HS-27A (cell line): ENCODE measurements around the gene GSDME.
A peak's percentile ranks its signal among the peaks of the same experiment; 100 is the strongest.
"Not testable (repeated sequence)": the region's sequence is repeated elsewhere in the genome, so short reads cannot be mapped to it uniquely, and the experiment has no call there.

Experiments
- DNase-seq: peaks from one replicate; pipeline ENCODE4 v3.0.0-alpha.2; 2012; ENCODE audit warnings: low read depth, missing footprints

The GSDME gene

GRCh38 chr7:24741679-24742505 is 15.4 kb downstream of the GSDME start:
- peak; percentile 82 for DNase-seq

GRCh38 chr7:24740871-24741270 is 16.4 kb downstream of the GSDME start:
- DNase-seq: no peak

GRCh38 chr7:24739306-24739705 is 18.0 kb downstream of the GSDME start:
- DNase-seq: no peak

DNA sequence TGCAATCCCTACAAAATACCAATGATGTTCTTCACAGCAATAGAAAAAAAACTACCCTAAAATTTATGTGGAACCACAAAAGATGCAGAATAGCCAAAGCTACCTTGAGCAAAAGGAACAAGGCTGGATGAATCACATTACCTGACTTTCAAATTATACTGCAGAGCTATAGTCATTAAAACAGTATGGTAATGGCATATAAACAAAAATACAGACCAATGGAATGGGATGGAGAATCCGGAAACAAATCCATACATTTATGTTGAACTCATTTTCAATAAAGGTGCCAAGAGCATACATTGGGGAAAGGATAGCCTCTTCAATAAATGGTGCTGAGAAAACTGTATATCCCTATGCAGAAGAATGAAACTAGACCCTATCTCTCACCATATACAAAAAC is 18.7 kb downstream of the GSDME start:
- no peak for DNase-seq

- no peak for DNase-seq
Measured at GRCh38 chr7:24737281-24737680, 20.0 kb downstream of the GSDME start.

DNA sequence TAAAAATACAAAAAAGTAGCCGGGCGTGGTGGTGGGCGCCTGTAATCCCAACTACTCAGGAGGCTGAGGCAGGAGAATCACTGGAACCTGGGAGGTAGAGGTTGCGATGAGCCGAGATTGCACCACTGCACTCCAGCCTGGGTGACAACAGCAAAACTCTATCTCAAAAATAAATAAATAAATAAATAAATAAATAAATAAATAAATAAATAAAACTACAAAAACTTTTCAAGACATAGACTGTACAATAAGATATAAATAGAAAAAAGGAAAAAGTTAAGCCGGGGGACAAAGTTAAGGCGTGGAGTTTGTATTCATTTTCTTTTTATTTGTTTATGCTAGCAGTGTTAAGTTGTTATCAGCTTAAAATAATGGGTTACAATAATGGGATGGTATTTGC is 21.7 kb downstream of the GSDME start:
- DNase-seq: not testable (repeated sequence)

DNA sequence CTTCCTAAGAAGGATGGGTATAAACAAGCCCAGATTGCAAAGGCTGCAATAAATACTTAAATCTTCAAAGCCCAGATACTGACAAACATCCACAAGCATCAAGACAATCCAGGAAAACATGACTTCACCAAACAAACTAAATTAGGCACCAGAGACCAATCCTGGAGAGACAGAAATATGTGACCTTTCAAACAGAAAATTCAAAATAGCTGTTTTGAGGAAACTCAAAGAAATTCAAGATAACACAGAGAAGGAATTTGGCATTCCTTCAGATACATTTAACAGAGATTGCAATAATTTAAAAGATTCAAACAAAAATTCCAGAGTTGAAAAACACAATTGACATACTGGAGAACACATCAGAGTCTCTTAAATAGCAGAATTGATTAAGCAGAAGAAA is 23.0 kb downstream of the GSDME start:
- no peak for DNase-seq

GRCh38 chr7:24733414-24734060 is 23.7 kb downstream of the GSDME start:
- no peak for DNase-seq

DNA sequence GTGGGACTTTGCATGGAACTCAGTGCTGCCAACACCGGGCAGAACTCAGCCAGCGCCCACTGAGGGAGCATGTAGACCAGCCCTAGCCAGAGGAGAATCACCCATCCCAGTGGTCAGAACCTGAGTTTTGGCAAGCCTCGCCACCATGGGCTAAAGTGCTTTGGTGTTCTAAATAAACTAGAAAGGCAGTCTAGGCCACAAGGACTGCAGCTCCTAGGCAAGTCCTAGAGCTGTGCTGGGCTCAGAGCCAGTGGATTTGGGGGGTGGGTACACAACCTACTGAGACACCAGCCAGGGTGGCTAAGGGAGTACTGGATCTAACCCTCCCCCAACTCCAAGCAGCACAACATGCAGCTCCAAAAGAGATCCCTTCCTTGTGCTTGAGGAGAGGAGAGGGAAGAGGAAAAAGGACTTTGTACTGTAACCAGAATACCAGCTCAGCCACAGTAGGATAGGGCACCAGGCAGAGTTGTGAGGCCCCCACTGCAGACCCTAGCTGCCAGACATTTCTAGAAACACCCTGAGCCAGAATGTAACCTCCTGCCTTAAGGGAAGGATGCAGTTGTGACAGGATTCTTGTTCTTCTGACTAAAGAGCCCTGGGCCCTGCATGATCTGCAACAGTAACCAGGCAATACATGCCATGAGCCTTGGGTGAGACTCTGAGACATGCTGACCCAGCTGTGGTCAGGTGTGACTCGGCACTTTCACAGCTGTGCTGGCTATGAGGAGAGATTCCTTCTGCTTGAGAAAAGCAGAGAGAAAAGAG is 24.4 kb downstream of the GSDME start:
- DNase-seq: no peak

DNA sequence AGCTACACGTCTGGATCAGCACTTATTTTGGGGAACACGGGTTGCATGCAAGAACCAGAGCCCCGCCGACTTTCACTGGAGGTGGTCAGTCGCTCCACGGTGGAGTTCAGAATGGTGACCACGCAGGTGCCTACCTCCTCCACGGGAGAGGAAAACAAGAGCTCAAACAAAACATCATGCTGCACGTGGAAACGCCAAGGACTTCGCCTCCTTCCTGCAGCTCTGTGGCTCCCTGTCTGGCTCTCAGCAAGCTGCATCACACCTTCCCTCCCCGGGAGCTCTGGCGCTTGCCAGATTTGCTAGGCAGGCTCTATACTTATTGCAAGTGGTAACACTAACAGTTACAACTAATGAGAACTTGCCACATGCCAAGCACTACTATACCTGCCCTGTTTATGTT is 26.0 kb downstream of the GSDME start:
- DNase-seq: no peak

DNA sequence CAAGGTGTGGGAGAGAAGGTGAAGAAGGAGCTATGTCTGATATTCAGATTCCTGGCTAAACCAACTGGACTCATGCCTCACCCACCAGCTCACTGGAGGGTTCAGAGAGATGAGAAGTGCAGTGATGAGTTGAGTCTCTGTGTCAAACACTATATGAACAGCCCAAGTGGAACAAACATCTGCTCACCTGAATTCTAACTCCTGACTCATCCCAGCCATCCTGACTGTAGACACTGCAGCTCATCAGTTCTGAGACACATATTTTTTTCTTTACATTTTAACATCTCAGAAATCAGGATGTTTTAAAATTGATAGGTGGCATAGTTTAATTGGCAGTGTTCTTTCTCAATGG is 27.3 kb downstream of the GSDME start:
- no peak for DNase-seq

DNA sequence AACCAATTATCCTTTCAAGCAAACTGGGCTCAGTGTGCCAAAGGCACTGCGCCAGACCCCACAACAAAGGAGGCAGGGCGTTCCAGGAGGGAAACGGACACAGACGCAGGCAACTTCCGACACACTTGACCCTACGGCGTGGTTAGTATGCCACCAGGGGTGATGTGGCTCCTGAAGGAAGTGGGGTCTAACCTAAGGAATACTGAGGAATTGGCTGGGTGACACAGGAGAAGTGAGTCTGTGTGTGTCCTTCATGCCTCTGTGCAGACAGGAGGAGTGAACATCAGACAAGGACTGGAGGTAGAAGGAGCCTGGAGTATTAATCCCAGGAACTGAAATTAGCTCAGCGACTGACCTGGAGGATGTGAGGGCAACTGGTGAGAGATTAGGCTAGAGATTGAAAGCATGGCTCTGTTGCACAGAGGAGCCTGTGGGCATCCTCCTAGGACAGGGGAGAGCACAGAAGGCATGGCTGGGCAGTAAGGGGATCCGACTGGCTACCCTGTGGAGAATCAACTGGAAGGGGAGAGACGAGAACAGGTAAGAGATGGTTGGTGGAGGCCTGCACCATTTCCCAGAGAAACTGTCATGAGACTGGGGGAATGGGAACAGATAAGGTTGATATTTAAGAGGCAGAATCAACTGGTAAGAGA is 27.8 kb downstream of the GSDME start:
- no peak for DNase-seq

DNA sequence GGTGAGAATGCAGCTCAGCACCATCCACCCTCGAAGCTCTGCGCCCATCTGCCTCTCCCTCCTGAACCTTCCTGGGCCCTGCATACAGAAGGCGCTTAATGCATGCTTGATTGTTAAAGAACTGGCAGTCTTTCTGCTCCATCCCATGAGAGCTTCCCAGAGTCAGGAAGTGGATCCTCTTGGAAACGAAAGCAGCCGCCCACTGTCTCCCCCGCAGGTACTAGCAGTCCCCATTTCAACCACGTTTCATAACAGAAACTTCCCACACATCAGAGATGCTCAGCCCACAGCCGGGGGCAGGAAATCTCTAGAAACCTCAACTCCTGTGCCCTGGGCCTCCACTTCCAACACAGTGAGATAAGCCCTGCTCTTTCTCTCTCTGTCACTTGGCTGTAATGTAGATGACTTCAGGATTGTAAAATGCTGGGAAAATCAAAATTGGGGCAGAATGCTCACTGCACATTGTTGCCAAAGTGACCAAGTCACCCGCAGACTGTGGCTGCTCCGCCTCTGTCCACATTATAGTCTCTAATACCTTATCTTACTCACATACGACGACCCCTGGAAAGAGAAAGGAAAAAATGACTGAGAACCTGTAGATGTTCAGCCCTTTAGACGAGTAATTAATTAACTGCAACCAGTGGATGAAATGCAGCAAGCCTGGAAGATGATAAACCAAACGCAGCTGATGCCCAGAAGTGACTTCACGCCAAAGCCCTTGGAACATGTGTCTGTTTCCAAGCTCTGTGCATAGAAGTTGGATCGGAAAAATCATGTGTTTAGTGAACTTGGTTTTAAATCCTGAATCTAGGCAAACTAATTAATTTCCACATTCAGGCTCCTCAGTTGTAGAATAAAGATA is 28.5 kb downstream of the GSDME start:
- no peak for DNase-seq

DNA sequence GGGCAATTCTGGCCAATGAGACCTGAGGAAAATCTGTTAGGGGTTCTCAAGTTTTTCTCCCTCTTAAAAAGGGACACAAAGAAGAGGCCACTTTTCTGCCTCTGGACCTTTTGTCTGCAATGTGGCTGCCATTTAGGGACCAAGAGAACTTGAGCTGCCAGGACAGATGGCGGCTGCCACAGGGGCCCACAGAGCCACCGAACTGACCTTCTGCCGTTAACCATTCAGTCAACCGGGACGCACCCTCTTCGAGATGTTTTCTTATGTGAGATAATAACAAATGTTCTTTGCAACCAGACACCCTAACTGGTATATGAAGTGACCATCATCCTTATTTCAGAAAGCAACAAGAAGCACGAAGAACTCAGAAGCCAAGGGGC is 29.2 kb downstream of the GSDME start:
- DNase-seq: no peak

DNA sequence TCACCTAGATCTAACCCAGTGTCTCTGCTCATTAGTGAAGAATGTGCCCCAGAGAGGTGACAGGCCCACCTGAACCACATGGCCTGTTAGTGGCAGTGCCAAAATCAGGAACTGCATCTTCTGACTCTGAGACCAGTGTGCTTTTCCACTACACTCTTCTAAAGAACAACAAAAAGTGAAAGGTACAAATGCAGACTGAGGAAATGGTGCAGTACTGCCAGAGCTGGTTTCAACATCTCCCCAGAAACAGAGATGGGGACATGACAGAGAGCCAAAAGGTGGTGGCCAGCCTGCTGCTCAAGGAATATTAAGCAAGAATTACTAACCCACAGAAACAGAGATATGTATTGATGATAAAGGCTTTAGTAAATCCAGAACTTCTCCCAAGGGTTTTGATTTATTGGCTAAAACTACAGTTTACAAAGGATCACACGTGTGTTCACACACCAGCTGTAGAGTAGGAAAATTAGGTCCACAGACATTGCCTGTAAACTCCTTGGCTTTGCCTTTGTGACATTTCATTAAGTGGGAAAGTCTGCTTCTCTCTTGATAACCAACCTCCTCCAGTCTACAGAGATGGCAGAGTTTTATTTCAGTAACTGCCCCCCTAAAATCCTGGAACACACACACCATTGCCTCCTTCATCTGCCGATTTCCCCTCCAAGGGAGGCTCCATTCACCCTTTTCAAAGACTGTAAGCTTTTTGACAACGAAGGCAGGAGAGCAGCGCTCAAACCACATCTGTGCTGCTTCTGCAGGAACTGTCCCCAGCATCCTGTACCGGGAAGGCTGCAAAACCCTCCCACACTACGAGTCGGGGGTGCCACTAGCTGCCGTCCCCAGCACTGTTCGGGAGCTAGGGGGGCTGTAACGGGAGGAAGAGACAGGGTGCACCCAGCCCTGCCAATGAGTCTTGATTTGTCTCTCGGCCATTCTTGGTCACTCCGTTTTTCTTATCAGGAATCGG is 29.8 kb downstream of the GSDME start:
- no peak for DNase-seq

DNA sequence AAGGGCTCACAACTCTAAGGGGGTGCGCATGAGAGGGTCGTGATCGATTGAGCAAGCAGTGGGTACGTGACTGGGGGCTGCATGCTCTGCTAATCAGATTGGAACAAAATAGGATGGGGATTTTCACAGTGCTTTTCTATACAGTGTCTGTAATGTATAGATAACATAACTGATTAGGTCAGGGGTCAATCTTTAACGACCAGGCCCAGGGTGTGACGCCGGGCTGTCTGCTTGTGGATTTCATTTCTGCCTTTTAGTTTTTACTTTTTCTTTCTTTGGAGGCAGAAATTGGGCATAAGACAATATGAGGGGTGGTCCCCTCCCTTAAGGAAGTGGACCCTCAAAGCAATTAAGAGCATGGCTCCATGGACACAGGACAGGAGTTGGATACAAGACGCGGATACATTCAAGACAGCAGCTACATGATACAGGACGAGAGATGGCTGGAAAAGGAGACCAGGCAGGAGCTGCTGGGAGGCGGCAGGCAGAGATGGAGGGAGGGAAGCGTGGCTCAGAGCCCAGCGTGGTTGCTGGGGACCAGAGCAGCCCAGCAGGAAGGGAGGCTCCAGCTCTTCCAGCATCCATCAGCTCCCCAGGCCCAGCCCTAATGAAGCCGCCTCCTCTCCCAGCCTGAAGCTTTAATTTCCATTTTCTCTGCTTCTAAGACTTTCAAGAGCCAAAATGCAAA is 31.6 kb downstream of the GSDME start:
- DNase-seq: no peak

GRCh38 chr7:24724451-24725190 is 32.6 kb downstream of the GSDME start:
- no peak for DNase-seq

GRCh38 chr7:24723178-24723530 is 34.1 kb downstream of the GSDME start:
- no peak for DNase-seq
